Smooth muscle cell of the umbilical artery (primary cell): ENCODE results near the gene RANBP17. TPM values are rescaled to one million over a fixed set of nuclear protein-coding genes. Genes with fewer than 3 reads are reported as not detected.

Experiments
- total RNA-seq: library from RNA; depleted of rRNA; stranded (reverse); fragments of >200 nt; gene quantifications from 2 replicates; pipeline ENCODE4 v1.2.3, GENCODE V29; 2014

RANBP17 gene
- total RNA-seq: 15.1 and 18.2 TPM in 2 replicates

DNA sequence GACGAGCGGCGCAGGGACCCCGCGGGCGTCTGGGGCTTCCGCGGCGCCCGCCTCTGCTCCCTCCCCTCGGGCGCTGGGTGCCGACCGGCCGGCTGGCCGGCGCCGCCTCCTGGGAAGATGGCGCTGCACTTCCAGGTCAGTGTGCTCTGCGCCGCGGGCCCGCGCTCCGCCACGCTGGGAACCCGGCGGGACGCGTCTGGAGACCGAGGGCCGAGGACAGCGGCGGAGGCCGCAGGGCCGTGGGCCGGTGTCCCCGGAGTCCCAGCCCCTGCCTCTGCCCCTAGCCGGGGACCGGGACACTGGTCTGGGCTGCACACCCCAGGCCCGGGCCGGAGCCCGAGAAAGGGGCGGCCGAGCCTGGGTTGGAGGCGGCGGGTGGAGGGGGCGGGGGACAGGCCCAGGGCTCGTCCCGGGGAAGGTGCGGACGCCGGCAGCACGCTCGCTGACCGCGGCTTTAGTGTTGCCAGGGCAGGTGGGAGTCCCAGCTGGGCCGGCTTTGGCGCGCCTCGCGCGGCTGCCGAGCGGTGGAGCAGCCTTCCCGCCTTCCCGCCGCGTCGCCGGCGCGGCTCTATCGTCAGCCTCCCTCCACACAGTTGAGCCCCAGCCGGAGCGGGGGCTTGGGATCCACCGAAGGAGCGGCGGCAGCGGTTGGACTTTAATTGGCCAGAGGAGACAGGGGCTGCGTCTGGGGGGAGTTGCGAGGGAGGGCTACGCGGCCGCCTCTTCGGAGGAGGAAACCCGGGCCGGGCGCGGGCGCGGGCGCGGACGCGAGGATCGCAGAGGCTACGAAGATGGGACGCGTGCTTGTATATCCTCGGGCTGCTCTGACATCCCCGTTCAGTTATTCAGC is at the start of gene RANBP17:
RANBP17 (plus strand) TSS at position 102 of the 850 bp plus-strand sequence.

DNA sequence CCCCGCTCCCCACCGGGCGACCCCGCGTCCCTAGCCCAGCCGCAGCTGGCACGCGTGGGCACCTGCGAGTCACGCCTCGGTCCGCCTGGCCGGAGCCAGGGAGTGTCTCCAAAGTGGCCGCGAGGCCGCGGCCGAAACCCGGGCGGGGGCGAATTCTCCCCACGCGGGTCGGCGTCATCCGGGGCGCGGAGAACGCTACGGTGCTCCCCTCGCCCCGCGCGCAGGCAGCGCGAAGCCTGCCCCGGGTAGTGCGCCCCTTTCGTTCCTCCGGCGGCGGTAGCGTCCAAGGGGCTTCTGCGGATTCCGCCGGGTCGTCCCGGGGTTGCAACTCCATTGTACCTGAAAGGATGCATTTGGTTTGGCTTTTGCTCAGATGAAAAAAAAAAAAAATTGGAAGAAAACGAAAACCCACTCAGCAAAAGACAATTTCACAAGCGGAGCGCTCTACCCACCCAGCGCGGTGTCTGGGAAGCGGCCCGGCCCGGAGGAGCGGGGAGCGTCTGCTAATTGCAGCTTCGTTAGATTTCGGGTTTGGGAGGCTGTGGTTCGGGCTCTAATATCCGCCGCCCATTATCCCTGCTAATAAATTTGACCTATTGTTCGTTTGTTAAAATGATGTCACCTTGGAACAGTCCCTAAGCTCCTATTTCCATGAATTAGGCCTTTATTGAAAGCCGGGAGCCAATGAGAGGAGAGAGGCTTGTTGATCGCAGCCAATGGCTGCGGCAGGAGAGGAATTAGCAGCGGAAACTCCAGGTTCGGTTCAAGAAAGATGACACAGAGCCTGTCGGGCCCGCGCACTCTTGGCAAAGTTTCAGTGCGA is 446.8 kb downstream of the RANBP17 start, which contains the start of gene TLX3:
TLX3 (plus strand) TSS at position 796 of the 823 bp plus-strand sequence. CDS start 118 bp downstream, outside the sequence.

Other genes starting within 250 kb of the RANBP17 start
- not detected in 2 replicates for gene GABRP, start 78.3 kb upstream of the RANBP17 start, total RNA-seq